DMS 273 treated with DMSO at 0.1 percent for 48 hours (cell line): ENCODE results near the gene ADAMTS20.
"Not testable (repeated sequence)": the region's sequence is repeated elsewhere in the genome, so short reads cannot be mapped to it uniquely, and the experiment has no call there.

ENCODE experiments used
- DNase-seq: peaks from one replicate; lab custom pipeline; 2025; lab: John Stamatoyannopoulos, UW

Gene ADAMTS20

GRCh38 chr12:43360001-43360400 lies 192.0 kb downstream of the ADAMTS20 start:
- DNase-seq, result not testable (repeated sequence)

GRCh38 chr12:43357141-43357540 lies 194.9 kb downstream of the ADAMTS20 start:
- no peak for DNase-seq

DNA sequence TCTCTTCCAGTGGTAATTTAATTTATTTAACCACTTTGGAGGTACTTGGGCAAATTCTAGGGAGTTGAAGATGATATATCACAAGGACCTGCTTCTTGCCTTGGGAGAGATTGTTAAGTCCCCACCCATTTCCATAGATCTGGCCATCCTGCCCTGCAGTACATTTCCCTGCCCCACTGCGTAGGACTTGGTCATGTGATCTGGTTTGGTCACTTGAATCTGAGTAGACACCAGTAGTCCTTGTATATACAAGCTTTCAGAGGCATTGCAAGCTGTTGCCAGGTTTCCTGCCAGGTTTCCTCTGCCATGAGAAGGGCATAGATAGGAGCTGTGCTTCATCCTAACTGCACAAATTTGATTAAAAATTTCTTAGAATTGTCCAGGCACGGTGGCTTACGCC lies 200.0 kb downstream of the ADAMTS20 start:
- no peak for DNase-seq

DNA sequence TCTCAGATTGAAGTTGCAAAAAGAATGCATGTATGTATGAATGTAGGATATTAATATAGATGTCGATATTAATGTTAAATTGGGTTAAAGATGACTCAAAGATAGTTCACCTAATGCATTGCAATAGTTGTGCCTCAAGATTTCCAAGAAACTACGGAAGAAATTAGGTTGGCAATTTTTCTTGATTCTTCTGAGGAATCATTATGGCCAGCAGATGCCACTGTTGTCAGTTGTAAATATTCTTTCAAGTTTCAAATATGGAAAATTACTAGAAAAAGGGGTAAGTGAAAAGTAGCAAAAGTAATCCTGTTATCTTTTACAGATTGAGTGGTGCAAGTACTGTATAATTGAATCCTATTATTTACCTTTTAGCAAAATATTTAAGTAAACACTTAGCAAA lies 202.1 kb downstream of the ADAMTS20 start:
- no peak for DNase-seq

- no peak for DNase-seq
Measured at GRCh38 chr12:43348221-43348620, 203.8 kb downstream of the ADAMTS20 start.

GRCh38 chr12:43347026-43347425 lies 205.0 kb downstream of the ADAMTS20 start:
- DNase-seq, result no peak

- DNase-seq, result no peak
Measured at GRCh38 chr12:43345023-43345422, 207.0 kb downstream of the ADAMTS20 start.

DNA sequence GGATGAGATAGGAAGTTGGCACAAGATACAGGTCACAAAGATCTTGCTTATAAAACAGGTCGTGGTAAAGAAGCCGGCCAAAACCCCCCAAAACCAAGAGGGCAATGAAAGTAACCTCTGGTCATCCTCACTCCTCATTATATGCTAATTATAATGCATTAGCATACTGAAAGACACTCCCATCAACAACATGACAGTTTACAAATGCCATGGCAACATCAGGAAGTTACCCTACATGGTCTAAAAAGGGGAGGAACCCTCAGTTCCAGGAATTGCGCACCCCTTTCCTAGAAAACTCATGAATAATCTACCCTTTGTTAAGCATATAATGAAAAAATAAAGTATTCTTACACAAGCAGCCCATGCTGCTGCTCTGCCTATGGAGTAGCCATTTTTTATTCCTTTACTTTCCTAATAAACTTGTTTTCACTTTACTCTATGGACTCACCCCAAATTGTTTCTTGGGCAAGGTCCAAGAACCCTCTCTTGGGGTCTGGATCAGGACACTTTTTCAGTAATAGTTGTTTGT lies 210.2 kb downstream of the ADAMTS20 start:
- not testable (repeated sequence) for DNase-seq

GRCh38 chr12:43338848-43339526 lies 213.0 kb downstream of the ADAMTS20 start:
- peak; percentile 7 for DNase-seq

DNA sequence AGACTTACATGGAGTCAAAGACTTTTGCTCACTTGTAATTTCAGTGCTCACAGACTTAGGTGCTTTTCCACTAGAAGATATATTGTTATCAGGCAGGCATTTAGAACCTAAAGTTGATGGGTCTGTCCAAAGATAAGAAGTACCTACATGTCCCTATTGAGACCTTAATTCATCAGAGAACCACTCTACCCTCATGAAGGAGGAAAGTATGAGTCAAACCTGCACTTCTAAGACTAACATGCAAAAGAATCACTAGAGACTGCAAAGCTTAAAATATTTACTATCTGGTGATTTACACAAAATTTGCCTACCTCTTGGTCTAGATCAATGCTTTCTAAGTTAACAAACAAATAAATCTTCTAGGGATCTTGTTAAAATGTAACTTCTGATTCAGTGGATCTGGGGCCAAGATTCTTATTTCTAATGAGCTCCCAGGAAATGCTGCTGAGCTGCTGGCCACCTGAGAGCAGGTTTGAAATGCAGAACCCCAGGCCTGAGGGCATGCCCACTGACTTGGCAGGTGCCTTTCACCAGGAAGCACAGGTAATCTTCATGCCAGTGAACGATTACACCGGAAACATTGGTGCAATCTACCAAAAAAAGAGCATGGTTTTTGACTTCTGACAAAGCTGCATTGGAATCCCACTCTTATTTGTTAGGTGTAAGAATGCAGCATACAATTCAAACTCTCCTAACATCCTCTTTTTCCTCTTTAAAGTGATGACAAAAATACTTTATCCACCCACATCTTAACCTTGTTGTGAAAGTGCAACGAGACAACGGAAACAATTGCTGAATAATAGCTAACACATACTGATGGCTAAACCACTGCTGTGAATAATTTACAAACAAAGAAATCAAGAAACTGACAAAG lies 214.2 kb downstream of the ADAMTS20 start:
- DNase-seq, result no peak

- no peak for DNase-seq
Measured at GRCh38 chr12:43336962-43337555, 214.9 kb downstream of the ADAMTS20 start.

GRCh38 chr12:43333644-43334043 lies 218.4 kb downstream of the ADAMTS20 start:
- DNase-seq, result no peak

DNA sequence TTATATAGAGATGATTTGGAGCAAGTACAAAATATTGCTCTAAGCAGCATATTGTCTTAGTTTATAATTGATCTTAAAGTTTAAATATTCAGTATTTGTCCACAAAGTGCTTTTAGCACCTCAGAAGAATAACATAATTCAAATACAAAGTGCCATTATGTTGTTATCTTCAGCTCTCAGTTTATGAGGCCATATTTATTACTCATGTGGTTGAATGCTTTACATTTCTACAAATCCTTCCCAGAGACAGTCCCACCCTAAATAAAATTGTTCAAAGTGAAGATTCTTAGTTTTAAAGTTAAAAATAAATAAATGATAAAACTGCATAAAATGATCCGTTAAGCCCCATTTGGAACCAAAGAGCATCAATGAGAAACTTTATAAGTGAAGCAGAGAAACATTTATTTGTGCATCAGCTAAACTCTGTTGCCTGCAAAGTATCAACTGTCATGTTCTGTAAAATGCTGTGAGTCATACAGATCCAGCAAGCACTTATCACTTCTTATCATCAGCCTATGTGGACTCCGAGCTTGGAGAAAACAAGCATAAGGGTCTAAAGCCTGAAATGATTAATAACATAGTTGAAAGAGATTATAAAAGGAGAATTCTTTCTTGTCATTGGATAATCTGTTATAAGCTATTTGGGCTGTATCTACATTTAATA lies 218.9 kb downstream of the ADAMTS20 start:
- DNase-seq, result no peak

GRCh38 chr12:43331935-43332334 lies 220.1 kb downstream of the ADAMTS20 start:
- DNase-seq, result no peak

GRCh38 chr12:43329375-43329774 lies 222.6 kb downstream of the ADAMTS20 start:
- DNase-seq, result no peak

GRCh38 chr12:43325786-43326185 lies 226.2 kb downstream of the ADAMTS20 start:
- no peak for DNase-seq

DNA sequence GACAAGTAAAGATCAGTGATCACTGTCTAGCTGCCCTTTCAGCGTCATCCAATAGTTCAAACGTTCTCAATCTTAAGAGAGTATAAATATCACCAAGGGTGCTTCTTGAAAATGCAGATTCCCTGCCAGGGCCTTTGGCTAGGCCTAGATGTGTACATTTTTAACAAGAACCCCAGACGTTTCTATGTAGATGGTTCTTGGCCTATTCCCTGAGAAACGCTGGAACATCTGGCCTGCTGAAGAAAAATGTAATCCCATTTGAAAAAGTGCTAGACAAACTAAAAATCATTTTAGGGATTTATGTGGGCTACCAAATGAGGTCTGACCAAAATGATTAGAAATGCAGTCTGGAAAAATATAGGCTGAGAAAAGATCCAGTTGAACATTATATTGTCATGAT lies 231.7 kb downstream of the ADAMTS20 start:
- no peak for DNase-seq

DNA sequence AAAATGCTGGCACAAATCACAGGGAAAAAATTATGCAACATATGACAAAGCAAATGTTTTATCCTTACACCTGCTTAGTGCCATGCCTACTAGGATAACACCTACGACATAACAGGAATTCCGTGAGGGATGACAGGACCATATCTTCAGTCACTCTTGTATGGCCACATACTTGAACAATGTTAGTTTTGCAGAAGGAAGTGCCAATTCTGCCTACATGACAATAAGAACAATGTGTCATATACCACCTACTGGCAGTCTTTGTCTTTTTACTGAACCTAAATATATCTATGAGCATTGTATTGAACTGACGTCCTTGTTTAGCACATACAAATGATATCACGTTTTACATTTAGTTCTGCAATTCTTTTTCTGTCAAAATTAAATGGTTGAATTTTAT lies 234.0 kb downstream of the ADAMTS20 start:
- no peak for DNase-seq

GRCh38 chr12:43317156-43317555 lies 234.8 kb downstream of the ADAMTS20 start:
- DNase-seq, result no peak

DNA sequence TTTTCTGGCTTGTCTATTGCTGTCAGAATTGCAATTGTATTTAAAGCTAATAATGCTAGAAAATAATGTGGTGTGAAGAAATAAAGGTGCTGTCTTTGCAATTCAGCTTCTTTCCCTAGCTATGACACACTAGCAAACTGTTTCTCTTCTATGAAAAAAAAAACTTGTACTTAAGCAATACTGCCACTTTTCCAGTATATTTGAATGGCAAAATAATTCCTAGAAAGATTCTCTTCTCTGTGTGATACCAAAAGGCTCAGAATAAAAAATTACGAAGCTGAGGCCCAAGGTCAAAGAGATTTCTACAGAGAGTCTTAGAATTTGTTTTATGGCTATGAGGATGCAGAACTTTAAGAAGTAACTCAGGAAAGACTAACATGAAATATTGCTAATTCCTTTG lies 235.5 kb downstream of the ADAMTS20 start:
- DNase-seq, result no peak

GRCh38 chr12:43315961-43316360 lies 236.0 kb downstream of the ADAMTS20 start:
- DNase-seq, result no peak

DNA sequence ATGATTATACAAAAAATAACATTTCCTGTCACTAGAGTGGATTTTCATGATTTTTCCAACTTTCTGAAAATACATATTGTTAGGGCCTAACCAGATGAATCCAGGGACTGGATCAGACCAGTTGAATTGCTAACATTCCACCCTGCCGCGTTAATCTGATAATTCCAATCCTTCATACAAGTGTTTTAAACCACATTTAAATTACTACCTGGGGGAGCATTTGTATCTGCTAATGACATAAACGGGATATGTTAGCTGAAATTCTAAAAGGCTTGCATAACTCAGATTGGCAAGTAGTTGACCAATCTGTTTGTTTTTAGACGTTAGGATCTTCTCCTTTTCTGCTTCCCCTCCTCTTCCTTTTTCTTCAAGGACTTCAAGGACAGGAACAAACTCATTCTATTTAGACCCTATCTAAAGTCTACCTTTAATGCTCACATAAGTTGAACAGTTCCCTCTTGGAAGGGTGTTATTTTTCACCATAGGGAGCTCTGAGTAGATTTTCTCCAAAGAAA lies 239.0 kb downstream of the ADAMTS20 start:
- DNase-seq, result no peak
